Midbrain (tissue), 1 donor: Measurements from ENCODE around the gene AP5S1.
"Not testable (repeated sequence)": the region's sequence is repeated elsewhere in the genome, so short reads cannot be mapped to it uniquely, and the experiment has no call there.

Experiments
- DNase-seq: peaks from one replicate; lab custom pipeline; 2025; lab: John Stamatoyannopoulos, UW

Gene AP5S1

DNA sequence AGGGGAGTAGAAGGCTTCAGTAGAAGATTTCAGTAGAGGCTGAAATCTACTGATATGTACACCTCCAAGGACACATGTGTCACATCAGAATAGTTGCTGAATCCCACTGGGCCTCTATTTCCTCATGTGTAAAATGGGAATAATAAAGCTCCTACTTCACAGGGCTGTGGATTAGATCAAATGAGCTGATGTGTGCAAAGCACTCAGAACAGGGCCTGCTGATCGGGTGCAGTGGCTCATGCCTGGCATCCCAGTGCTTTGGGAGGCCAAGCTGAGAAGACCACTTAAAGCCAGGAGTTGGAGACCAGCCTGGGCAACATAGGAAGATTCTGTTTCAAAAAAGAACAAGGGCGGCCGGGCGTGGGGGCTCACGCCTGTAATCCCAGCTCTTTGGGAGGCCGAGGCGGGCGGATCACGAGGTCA, 8.1 kb upstream of the AP5S1 start:
- no peak for DNase-seq

DNA sequence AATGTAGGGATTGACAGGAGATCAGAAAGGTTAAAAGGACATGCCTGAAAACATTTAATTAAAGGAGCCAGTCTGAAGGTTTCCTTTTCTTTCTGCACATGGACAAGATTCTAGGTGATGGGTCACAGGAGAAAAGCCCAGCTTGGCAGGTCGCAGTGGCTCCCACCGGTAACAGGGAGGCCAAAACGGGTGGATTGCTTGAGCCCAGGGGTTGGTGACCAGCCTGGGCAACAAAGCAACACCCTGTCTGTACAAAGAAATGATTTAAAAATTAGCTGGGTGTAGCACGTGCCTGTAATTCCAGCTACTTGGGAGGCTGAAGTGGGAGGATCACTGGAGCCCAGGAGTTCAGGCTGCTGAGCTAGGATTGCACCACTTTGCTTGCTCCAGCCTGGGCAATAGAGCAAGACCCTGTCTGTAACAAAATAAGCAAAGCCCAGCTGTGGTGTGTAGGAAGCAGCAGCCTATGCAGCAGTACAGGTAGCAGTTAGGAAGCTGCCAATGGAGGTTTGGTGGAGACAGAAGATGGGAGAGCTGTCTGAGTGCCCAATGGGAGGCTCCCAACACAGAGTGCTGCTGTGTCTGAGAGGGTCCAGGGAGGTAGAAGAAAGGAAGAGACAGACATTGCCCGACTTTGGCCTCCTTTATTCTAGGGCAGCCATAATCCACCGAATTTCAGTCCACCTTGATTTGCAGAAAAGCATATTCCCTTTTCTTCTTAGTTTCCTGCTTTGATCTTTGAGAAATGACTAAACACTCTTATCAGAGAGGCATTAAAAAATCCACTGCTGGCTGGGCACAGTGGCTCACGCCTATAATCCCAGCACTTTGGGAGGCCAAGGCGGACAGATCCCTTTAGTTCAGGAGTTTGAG, 7.1 kb upstream of the AP5S1 start:
- DNase-seq, result no peak

DNA sequence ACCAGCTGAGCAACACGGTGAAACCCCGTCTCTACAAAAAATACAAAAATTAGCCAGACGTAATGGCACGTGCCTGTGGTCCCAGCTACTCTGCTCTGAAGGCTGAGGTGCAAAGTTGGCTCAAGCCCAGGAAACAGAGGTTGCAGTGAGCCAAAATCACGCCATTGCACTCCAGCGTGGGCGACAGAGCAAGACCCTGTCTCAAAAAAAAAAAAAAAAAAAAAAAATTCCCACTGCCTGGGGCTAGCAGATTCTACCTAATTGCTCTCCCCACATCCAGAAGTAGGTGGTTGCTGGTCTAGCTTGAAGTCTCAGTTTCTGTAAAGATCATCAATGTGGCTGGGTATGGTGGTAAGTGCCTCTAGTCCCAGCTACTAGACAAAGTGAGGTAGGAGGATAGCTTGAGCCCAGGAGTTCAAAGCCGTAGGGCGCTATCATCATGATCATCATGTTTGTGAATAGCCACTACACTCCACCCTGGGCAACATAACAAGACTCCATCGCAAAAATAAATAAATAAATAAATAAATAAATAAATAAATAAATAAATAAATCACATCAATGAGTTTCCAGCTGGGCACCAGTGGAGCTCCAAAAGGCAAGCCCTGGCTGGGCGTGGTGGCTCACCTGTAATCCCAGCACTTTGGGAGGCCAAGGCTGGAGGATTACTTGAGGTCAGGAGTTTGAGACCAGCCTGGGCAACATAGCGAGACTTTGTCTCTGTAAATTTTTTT, 6.3 kb upstream of the AP5S1 start:
- no peak for DNase-seq

DNA sequence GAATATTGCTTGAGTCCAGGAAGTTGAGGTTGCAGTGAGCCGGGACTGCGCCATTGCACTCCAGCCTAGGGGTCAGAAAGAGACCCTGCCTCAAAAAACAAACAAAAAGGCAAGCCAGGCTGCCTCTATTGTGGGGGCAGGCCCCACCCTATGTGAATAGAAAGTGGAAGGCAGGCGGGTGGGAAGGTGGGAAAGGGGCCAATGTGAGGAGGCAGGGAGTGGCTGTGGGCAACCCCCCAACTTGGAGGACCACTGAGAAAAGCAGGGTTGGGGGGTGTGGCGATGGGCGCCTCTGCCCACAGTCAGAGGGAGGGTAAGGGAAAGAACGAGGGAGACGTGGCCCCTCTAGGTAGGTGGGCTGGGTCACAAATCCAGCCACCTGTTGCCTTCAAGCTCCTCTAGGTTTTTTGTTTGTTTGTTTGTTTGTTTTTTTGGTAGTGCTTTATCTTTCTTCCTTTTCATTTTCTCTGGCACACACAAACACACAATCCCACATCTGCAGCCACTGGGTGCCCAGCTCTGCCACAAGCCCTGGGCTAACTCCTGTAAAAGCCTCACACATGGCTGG, 5.3 kb upstream of the AP5S1 start:
- no peak for DNase-seq

DNA sequence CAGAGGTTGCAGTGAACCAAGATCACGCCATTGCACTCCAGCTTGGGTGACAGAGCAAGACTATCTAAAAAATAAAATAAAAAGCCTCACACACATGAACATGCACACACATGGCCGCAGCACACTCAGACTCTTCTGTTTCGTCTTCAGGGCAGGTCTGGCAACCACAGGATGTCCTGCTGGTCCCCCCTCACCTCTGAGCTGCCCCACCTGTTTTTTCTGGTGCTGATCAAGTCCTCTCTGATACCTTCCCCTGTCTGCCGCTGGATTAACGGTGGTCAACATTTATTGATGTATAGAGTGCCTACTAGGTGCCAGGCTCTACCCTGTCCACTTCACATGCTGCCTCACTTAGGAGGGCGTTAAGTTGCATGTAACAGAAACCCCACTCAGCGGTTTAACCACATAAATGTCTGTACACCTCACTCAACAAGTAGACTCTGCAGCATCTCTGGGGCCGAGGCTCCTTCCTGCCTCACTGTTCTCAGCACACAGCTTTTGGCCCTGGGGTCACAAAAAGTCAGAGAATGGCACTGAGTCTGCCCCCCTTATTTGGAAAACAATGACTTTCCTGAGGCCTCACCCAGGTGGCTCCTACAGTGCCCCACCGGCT, 4.5 kb upstream of the AP5S1 start:
- no peak for DNase-seq

DNA sequence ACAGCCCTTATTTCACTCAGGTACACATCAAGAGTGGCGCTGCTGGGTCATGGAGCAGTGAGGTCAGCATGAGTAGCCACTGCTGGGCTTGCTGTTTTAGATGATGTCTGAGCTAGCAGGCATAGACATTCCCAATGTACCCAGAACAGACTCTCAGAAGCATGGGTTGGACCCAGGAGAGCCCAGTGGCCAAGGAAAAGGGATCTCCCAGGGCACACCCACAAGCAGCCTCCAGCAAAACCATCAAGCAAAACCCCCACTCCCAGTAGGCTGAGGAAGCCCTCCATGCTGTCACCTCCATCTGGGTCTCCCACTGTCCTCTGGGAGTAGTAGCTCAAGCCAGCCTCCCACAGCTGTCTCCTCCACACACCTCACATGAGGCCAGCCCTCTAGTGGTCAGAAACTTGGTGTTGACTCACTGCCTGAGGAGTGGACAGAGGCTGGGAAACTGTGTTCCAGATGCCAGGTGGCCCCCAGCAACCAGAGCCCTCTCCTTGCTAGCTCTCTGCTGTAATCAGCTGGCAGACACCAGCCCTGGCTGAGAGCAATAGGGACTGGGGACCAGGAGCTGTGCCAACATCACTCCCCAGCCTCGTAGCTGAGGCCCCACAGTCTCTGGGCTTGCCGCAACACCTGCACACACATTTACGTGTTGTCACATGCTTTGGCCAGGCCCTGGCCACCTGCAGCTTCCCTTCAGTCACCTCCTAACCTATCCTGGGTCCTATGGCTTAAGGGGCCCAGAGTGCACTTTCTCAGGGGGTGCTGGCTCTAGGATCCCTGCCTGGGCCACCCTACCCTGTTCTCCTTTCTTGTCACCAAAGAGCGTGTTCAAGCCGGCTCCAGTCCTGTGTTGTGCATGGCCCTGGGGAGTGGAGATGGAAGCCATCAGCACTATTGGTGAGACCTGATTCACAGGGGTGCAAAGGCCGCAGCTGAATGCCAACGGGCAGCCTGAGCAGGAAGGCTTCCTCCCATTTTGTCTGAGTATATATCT, 1.9 kb upstream of the AP5S1 start:
- peak; percentile 16 for DNase-seq

DNA sequence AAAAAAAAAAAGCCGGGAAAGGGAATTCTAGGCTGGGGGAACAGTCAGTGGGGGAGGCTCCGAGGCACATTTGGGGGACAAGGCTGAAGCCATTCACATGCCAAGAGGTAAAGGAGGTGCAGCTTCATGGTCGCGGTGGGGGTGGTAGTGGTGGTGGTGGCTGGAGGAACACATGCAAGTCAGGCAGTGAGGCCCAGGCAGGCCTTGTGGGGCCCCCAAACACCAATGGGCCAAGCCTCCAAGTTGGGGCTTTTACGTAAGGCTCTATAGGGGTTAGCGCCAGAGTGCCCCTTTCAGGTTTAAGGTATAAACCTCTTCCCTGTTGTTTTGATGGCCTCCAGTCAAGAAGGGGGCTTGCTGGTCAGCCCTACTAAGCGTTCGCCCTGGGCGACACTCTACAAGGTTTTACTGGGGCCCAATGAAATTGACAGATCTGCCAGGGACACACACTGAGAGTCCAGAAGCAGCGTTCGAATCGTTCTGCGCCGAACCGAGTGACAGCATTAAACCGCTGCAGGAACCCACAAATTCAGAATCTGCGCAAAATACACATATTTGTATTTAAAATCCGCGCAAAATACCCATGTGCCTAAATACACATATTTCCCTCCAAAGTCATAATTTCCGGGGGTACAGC, 818 bp upstream of the AP5S1 start:
- DNase-seq, result no peak

DNA sequence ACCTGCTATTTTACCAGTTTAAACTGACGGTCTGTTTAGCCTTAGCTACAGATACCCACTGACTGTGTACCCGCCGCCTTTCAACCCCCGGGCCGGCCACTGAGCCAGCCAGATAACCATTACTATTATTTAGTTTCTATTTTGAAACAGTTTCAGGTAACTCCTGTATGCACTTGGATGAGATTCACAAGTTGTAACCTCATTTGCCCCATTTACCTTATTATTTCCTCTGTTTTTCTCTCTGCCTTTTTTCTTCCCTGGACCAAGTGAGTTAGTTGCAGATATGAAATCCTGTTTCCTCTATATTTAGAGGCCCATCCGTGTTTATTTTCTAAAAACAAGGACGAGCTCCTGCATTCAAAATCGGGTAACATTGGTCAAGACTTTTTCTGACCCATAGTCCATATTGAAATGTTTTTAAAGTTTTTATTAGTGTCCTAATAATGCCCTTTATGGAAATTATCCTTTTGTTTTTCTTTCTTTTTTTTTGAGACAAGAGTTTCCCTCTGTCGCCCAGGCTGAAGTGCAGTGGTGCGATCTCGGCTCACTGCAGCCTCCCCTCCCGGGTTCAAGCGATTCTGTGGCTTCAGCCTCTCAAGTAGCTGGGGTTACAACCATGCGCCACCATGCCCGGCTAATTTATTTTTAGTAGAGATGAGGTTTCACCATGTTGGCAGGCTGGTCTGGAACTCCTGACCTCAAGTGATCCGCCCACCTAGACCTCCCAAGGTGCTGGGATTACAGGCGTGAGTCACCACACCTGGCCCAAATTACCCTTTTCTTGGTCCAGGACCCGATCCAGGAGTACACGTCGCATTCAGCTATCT, 767 bp downstream of the AP5S1 start:
- DNase-seq, result no peak

DNA sequence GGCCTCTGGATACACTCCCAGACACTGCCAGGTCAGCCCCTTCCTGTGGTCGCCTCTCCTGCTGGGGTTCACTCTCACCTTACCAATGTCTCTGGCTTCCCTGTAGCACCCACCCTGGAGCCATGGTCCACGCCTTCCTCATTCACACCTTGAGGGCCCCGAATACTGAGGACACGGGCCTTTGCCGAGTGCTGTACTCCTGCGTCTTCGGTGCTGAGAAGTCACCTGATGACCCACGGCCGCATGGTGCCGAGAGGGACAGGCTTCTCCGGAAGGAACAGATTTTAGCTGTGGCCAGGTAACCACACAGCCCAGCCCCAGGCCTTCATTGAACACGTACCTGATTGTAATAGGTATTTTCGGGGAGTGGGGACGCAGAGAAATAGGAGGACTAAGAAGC, 1.6 kb downstream of the AP5S1 start:
- DNase-seq, result no peak

DNA sequence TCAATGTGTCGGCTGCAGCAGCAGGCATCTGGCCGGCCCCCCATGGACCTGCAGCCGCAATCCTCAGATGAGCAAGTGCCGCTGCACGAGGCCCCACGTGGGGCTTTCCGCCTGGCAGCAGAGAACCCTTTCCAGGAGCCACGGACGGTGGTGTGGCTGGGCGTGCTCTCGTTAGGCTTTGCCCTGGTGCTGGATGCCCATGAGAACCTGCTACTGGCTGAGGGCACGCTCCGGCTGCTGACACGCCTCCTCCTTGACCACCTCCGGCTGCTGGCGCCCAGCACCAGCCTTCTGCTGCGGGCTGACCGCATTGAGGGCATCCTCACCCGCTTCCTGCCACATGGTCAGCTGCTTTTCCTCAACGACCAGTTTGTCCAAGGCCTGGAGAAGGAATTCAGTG, 3.5 kb downstream of the AP5S1 start:
- DNase-seq, result no peak

DNA sequence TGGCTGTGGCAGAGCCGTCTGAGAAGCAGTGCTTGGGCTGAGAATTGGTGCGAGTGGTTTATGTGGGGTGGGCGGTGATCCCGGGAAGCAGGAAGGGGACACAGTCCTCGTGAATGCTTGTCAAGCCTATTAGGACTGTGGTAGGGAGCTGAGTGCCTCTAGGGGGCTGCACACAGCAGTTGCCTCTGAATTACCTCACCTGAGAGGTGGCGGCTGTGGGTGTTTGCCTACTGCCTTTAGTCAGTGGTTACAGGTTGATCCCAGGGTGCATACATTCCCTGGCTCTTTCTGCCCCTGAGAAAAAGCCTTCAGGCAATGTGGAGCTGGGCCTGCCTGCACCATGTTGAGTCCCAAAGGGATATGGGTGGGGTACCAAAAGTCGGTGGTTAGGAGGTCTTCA, 5.2 kb downstream of the AP5S1 start:
- DNase-seq, result no peak

DNA sequence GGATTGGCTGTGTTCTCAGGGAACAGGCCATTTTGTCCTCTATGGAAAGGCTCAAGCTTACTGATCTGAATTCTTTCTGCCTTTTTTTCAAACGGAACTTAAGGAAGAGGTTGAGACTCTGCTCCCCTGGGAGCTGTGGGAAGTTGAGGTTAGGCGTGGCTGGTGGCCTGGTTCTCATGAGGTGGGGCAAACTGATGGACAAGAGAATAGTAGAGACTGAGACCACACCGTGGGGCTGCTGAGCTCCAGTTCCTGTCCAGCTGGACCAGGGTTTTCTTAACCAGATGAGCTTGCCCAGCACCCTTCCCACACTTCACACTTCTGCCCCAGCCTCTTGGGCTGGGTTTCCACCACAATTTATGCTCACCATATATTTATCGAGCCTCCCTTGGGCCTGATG, 6.1 kb downstream of the AP5S1 start:
- no peak for DNase-seq

DNA sequence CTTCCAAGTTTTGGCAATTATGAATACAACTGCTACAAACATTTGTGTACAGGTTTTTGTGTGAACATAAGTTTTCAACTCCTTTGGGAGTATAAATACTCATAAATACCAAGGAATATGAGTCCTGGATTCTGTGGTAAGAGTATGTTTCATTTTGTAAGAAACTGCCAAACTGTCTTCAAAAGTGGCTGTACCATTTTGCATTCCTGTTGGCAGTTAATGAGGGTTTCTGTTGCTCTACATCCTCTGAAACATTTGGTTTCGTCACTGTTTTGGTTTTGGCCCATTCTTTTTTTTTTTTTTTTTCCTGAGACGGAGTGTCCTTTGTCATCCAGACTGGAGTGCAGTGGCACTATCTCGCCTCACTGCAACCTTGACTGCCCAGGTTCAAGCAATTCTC, 8.5 kb downstream of the AP5S1 start:
- DNase-seq, result no peak

DNA sequence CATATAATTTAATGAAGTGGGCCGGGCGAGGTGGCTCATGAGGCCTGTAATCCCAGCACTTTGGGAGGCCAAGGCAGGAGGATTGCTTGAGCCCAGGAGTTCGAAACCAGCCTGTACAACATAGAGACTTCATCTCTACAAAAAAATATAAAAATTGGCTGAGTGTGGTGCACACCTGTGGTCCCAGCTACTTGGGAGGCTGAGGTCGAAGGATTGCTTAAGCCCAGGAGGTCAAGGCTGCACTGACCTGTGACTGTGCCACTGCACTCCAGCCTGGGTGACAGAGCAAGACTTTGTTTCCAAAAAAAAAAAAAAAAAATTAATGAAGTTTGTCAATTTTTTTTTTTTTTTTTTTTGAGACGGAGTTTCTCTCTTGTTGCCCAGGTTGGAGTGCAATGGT, 9.5 kb downstream of the AP5S1 start:
- DNase-seq, result not testable (repeated sequence)

DNA sequence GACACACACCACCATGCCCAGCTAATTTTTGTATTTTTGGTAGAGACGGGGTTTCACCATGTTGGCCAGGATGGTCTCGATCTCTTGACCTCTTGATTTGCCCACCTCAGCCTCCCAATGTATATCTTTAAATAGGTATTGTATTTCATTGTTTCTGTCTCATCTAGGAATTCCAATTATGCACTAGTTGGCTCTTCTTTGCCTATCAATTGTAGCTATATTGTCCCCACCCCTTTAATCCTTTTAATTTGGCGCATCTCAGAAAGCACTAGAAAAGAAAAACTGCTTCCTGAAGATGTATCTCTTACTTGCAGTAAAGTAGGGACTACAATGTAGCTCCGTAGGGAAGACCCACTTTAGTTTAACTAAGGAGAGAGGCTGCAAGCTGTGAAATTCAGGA, 15.8 kb downstream of the AP5S1 start:
- no peak for DNase-seq

DNA sequence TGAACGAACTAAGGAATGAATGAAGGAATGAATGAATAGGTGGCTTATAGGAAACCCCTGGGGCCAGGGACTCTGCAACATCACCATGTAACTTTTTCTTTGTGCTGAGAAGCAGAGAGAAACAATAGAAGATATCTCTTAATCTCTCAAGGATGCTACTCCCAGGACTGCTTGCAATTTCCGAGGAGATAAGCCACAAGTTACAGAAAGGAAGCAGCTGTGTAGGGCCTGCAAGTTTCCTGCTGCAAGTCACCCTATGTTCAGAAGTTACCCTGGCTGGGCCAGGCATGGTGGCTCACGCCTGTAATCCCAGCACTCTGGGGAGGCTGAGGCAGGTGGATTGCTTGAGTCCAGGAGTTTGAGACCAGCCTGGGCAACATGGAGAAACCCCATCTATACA, 19.0 kb downstream of the AP5S1 start:
- DNase-seq, result no peak

DNA sequence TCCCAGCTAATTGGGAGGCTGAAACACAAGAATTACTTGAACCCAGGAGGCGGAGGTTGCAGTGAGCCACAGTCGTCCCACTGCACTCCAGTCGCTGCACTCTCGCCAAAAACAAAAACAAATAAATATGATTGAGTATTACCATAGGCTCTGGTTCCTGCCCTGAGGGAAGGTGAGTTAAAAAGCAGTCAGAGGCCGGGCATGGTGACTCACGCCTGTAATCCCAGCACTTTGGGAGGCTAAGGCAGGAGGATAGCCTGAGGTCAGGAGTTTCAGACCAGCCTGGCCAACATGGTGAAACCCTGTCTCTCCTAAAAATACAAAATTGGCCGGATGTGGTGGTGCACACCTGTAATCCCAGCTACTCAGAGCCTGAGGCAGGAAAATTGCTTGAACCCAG, 19.9 kb downstream of the AP5S1 start:
- not testable (repeated sequence) for DNase-seq

DNA sequence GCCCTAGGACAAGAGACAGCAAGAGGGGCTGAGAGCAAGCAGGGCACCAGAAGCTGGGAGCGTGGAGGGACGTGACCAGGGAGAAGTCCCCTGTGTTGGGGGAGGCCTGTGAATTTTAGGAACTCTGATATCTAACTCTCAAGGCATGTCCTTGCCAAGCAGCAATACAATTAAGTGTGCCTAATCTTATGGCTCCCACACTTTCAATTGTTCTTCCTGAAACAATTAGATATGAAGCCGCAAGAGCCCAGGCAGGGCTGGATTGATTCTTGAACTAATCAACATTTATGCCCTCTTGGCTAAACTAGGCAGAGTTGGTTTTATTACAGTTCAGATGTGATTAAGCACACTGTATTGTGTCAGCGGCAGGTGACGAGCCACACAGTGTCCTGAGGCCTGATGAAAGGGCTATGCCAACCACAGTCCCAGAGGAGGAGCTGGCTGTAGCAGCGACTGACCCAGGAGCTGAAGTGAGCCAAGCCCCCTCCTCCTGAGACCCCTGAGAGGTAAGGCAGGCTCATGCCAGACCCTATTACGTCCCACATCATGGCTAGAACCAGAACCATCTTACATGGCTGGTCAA, 22.1 kb downstream of the AP5S1 start:
- no peak for DNase-seq

DNA sequence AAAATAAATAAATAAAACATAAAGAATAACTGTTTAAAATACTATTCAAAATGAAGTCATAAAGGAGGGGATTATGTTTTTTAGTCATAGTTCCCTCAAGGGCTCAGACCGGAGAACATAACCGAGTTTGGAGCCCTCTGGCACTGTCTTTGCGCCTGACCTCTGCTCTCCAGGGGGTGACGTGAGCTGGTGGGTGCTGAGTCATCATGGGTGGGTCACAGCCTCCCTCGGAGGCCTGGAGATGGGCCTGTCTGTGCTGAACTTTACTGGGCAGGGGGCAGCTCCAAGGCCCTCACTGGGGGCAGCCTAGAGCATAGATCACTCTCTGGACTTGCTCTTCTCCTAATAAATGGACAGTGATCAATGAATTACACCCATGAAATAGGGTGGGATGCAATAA, 23.1 kb downstream of the AP5S1 start:
- no peak for DNase-seq
